Trophoblast cell (in vitro differentiated cells and primary cell): Measurements from ENCODE around the gene PIK3R5.

Experiments used
- DNase-seq, 2 donors: peaks; one replicate each; pipeline ENCODE4 v3.0.0-alpha.2; 2016
- H2AFZ ChIP-seq: 2 replicates; pipeline ENCODE4 v1.6.1; 2013; ENCODE audit warnings: low read length, moderate library complexity, mild to moderate bottlenecking; ENCODE audit not compliant: insufficient read depth, poor library complexity
- H2AK5ac ChIP-seq: 2 replicates; pipeline ENCODE4 v1.6.1; 2013; ENCODE audit warnings: mild to moderate bottlenecking, low read length
- H2BK120ac ChIP-seq: 2 replicates; pipeline ENCODE4 v1.6.1; 2013; ENCODE audit warnings: low read length, mild to moderate bottlenecking, moderate library complexity; ENCODE audit not compliant: insufficient read depth, poor library complexity
- H2BK12ac ChIP-seq: 2 replicates; pipeline ENCODE4 v1.6.1; 2013; ENCODE audit warnings: mild to moderate bottlenecking, low read length, moderate library complexity
- H2BK5ac ChIP-seq: 2 replicates; pipeline ENCODE4 v1.6.1; 2013; ENCODE audit warnings: low read length, low read depth, moderate library complexity, mild to moderate bottlenecking; ENCODE audit not compliant: poor library complexity
- H3K14ac ChIP-seq: 2 replicates; pipeline ENCODE4 v1.6.1; 2013; ENCODE audit warnings: mild to moderate bottlenecking, low read length
- H3K18ac ChIP-seq: 2 replicates; pipeline ENCODE4 v1.6.1; 2013; ENCODE audit warnings: mild to moderate bottlenecking, low read length
- H3K23ac ChIP-seq: 2 replicates; pipeline ENCODE4 v1.6.1; 2013; ENCODE audit warnings: low read length
- H3K27ac ChIP-seq: 2 replicates; pipeline ENCODE4 v1.5.1; 2013; ENCODE audit warnings: low read depth, mild to moderate bottlenecking, inconsistent platforms, low read length, moderate library complexity
- H3K27me3 ChIP-seq: 2 replicates; pipeline ENCODE4 v1.6.1; 2013; ENCODE audit warnings: inconsistent platforms, mild to moderate bottlenecking, low read length, moderate library complexity; ENCODE audit not compliant: insufficient read depth
- H3K36me3 ChIP-seq, 2 experiments: 1 replicate in 1 of 2; 2 replicates in 1 of 2; pipeline ENCODE4 v1.6.1; 2013; ENCODE audit warnings: low read length in 2 of 2, mild to moderate bottlenecking in 2 of 2, moderate library complexity in 1 of 2; ENCODE audit not compliant: insufficient read depth in 2 of 2, control insufficient read depth in 1 of 2
- H3K4ac ChIP-seq: 2 replicates; pipeline ENCODE4 v1.6.1; 2013; ENCODE audit warnings: low read depth, mild to moderate bottlenecking, low read length, moderate library complexity
- H3K4me1 ChIP-seq, 2 experiments: 1 replicate in 1 of 2; 2 replicates in 1 of 2; pipeline ENCODE4 v1.6.1; 2013; ENCODE audit warnings: low read length in 2 of 2, mild to moderate bottlenecking in 2 of 2, moderate library complexity in 1 of 2; ENCODE audit not compliant: insufficient read depth in 2 of 2, control insufficient read depth in 1 of 2
- H3K4me2 ChIP-seq: 2 replicates; pipeline ENCODE4 v1.6.1; 2013; ENCODE audit warnings: inconsistent platforms, mild to moderate bottlenecking, low read length, moderate library complexity
- H3K4me3 ChIP-seq: 2 replicates; pipeline ENCODE4 v1.5.1; 2013; ENCODE audit warnings: mild to moderate bottlenecking, low read depth, low read length, inconsistent platforms
- H3K79me1 ChIP-seq: one replicate; pipeline ENCODE4 v1.6.1; 2013; ENCODE audit warnings: low read length
- H3K79me2 ChIP-seq: 2 replicates; pipeline ENCODE4 v1.6.1; 2013; ENCODE audit warnings: low read length, mild to moderate bottlenecking; ENCODE audit not compliant: control insufficient read depth, insufficient read depth, poor library complexity
- H3K9ac ChIP-seq: 2 replicates; pipeline ENCODE4 v1.6.1; 2013; ENCODE audit warnings: mild to moderate bottlenecking, low read length
- H3K9me3 ChIP-seq: 2 replicates; pipeline ENCODE4 v1.6.1; 2013; ENCODE audit warnings: low read depth, mild to moderate bottlenecking, control low read depth, inconsistent platforms, low read length; ENCODE audit not compliant: insufficient read depth
- H4K12ac ChIP-seq: 2 replicates; pipeline ENCODE4 v1.6.1; 2013; ENCODE audit warnings: low read depth, mild to moderate bottlenecking, low read length, moderate library complexity
- H4K8ac ChIP-seq: 2 replicates; pipeline ENCODE4 v1.6.1; 2013; ENCODE audit warnings: low read depth, mild to moderate bottlenecking, low read length, moderate library complexity
- H4K91ac ChIP-seq: one replicate; pipeline ENCODE4 v1.6.1; 2013; ENCODE audit warnings: low read depth, mild to moderate bottlenecking, low read length, moderate library complexity
- WGBS: extraction: QIAGEN DNeasy Blood & Tissue Kit; methylation state at CpG from one replicate; pipeline ENCODE4 v1.1.7; 2013; ENCODE audit warnings: missing lambda C conversion rate; ENCODE audit not compliant: insufficient read length, insufficient coverage; ENCODE audit errors: extremely low coverage; 5-methylcytosine and 5-hydroxymethylcytosine counted together

PIK3R5 gene

GRCh38 chr17:8981443-8981842, 15.9 kb upstream of the PIK3R5 start:
- Histone ChIP-seq H2AFZ (no peak overlapping the region), H3K4me3 (no peak overlapping the region), H3K14ac (no peak overlapping the region), H3K27ac (no peak overlapping the region), H3K79me2 (no peaks in the 10 kb centered on the region), H3K4me1 (no peaks in the 10 kb centered on the region), H3K23ac (no peak overlapping the region), H4K91ac (no peak overlapping the region), H3K4me2 (no peak overlapping the region), H2AK5ac (no peak overlapping the region), H3K27me3 (no peaks in the 10 kb centered on the region), H3K79me1 (no peaks in the 10 kb centered on the region), H3K9ac (no peak overlapping the region), H4K8ac (no peak overlapping the region), H3K4ac (no peak overlapping the region), H3K18ac (no peak overlapping the region), H3K9me3 (peaks cover 2% of the 10 kb centered on the region), H4K12ac (no peak overlapping the region), H2BK120ac (no peak overlapping the region), H2BK5ac (no peak overlapping the region), H3K36me3 (no peaks in the 10 kb centered on the region), H2BK12ac (no peak overlapping the region)
- peak in 1 of 2 donors; percentile 64 for DNase-seq
- WGBS, result no CpG with 5 or more reads among the region's 2 CpGs

- Histone ChIP-seq H4K12ac (no peak overlapping the region), H3K27me3 (no peaks in the 10 kb centered on the region), H4K91ac (no peak overlapping the region), H2BK120ac (no peak overlapping the region), H4K8ac (no peak overlapping the region), H3K4me2 (no peak overlapping the region), H3K79me2 (no peaks in the 10 kb centered on the region), H3K4me3 (no peak overlapping the region), H2AK5ac (no peak overlapping the region), H3K79me1 (no peaks in the 10 kb centered on the region), H3K9me3 (no peaks in the 10 kb centered on the region), H3K18ac (no peak overlapping the region), H3K23ac (no peak overlapping the region), H3K4ac (no peak overlapping the region), H3K4me1 (no peaks in the 10 kb centered on the region), H2BK12ac (no peak overlapping the region), H3K36me3 (no peaks in the 10 kb centered on the region), H3K27ac (no peak overlapping the region), H2AFZ (no peak overlapping the region), H2BK5ac (no peak overlapping the region), H3K14ac (no peak overlapping the region), H3K9ac (no peak overlapping the region)
- DNase-seq, result no peak
Observed at GRCh38 chr17:8979715-8980114, 14.2 kb upstream of the PIK3R5 start.

GRCh38 chr17:8976638-8977037, 11.1 kb upstream of the PIK3R5 start:
- no CpG with 5 or more reads among the region's 1 CpG for WGBS
- no peak overlapping the region for H3K4me3 ChIP-seq
- H3K23ac ChIP-seq, result no peak overlapping the region
- H2BK5ac ChIP-seq, result no peak overlapping the region
- H3K79me2 ChIP-seq, result no peaks in the 10 kb centered on the region
- no peaks in the 10 kb centered on the region for H3K79me1 ChIP-seq
- H2BK120ac ChIP-seq, result no peak overlapping the region
- no peak overlapping the region for H3K4ac ChIP-seq
- H3K9ac ChIP-seq, result no peak overlapping the region
- H3K4me1 ChIP-seq, result no peaks in the 10 kb centered on the region
- no peak overlapping the region for H4K8ac ChIP-seq
- no peak overlapping the region for H3K14ac ChIP-seq
- no peak overlapping the region for H4K12ac ChIP-seq
- H3K4me2 ChIP-seq, result no peak overlapping the region
- no peaks in the 10 kb centered on the region for H3K9me3 ChIP-seq
- H3K27ac ChIP-seq, result no peak overlapping the region
- no peak for DNase-seq
- H4K91ac ChIP-seq, result no peak overlapping the region
- H2AK5ac ChIP-seq, result no peak overlapping the region
- H3K36me3 ChIP-seq, result no peaks in the 10 kb centered on the region
- no peak overlapping the region for H3K18ac ChIP-seq
- H2BK12ac ChIP-seq, result no peak overlapping the region
- H3K27me3 ChIP-seq, result no peaks in the 10 kb centered on the region
- H2AFZ ChIP-seq, result no peak overlapping the region

- Histone ChIP-seq H3K4me3 (no peak overlapping the region), H3K4ac (no peak overlapping the region), H4K8ac (no peak overlapping the region), H3K79me1 (no peaks in the 10 kb centered on the region), H3K18ac (no peak overlapping the region), H3K4me2 (no peak overlapping the region), H2BK5ac (no peak overlapping the region), H3K14ac (no peak overlapping the region), H2BK120ac (no peak overlapping the region), H4K12ac (no peak overlapping the region), H3K23ac (no peak overlapping the region), H4K91ac (no peak overlapping the region), H3K9me3 (no peaks in the 10 kb centered on the region), H3K27ac (no peak overlapping the region), H3K9ac (no peak overlapping the region), H3K27me3 (no peaks in the 10 kb centered on the region), H3K4me1 (no peaks in the 10 kb centered on the region), H3K79me2 (no peaks in the 10 kb centered on the region), H2BK12ac (no peak overlapping the region), H2AK5ac (no peak overlapping the region), H3K36me3 (no peaks in the 10 kb centered on the region), H2AFZ (no peak overlapping the region)
- WGBS, result no CpG with 5 or more reads among the region's 9 CpGs
- DNase-seq, result no peak
Observed at GRCh38 chr17:8975091-8975725, 9.7 kb upstream of the PIK3R5 start.
